HG02943 (cell line): ENCODE results near the gene RPL18A.
"Not testable (repeated sequence)": the region's sequence is repeated elsewhere in the genome, so short reads cannot be mapped to it uniquely, and the experiment has no call there.

ENCODE experiments used
- ATAC-seq: cut with Tn5 transposase; IDR thresholded peaks from one replicate; pipeline ENCODE4 v1.9.1; 2021; ENCODE audit warnings: mild to moderate bottlenecking, low read depth, moderate library complexity; ENCODE audit not compliant: unreplicated experiment

The RPL18A gene

DNA sequence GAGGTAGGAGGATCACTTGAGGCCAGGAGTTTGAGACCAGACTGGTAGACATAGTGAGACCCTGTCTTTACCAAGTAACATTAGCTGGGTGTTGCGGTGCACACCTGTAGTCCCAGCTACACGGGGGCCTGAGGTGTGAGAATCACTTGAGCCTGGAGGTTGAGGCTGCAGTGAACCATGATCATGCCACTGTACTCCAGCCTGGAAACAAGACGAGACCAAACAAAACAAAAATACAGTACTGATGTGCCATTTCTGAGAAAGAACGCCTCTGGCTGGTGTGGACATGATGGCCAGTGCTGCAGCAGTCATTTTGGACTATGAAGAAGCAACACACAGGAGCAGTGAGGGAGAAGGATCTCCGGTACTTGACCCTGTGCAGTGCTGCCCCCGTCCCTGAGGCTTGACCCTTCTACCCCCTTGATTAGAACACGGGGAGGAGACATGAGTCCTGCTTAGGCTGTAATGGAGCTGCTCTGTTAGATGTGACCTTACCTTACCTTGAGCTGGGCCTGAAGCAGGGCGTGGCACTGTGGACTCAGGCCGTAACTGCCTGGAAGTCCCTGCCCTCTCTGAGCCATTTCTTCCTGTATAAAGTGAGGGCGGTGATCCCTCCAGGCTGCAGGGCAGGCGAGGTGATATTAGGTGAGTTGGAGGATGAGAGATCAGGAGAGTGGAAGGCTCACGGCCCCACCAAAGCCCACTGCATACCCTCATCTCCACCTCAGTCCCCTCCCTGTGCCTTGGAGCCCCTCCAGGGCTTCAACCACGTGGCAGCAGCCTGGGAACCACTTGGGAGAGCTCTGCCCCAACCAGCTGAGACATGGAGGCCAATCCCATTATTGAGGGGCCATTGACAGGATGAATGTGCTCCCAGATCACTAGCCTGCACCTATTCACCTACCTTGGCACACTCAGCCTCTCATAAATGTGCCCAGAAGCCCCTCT lies 5.9 kb downstream of the RPL18A start:
- no peak for ATAC-seq

DNA sequence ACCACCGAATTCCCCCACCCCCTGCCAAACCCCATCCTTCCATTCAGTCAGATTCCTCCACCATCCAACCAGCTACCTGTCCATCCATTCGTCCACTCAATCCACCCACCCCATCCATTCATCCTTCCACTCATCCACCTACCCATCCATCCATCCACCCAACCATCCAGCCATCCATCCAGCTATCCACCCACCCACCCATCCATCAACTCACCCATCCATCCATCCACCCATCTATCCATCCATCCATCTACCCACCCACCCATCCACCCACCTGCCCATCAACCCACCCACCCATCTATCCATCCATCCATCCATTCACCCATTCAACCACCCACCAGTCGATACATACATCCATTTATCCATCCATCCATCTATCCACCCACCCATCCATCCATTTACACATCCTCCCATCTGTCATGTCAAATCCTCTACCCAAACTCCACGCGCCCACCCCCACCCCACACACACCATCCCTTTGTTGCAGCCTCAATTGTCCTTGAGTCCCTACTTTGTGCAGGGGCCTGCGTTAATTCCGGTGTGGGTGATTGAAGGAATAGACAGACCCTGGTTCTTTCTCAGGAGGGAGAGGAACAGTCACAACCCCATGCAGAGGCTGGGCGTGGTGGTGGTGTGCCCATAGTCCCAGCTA lies 6.7 kb downstream of the RPL18A start:
- ATAC-seq = no peak

DNA sequence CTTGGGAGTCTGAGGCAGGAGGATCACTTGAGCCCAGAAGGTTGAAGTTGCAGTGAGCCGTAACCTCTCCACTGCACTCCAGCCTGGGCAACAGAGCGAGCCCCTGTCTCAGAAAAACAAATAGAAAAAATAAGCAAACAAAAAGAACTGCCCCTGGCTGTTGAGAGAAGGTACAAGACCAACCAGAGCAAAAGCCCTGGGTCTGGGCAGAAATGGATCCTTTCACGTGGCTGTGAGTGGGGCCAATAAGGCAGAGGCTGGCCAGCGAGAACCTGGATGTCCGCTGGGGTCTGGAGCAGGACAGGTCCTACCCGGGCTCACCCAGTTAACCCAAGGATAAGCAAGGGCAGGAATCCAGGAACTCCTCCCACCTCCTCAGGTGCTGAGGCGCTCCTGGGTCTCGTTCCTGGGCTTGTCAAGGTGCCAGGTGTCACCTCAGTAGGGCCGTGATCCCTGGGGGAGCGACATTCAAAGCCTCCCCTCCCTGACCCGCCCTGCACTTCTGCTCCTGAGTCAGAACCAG lies 7.3 kb downstream of the RPL18A start:
- ATAC-seq = no peak

DNA sequence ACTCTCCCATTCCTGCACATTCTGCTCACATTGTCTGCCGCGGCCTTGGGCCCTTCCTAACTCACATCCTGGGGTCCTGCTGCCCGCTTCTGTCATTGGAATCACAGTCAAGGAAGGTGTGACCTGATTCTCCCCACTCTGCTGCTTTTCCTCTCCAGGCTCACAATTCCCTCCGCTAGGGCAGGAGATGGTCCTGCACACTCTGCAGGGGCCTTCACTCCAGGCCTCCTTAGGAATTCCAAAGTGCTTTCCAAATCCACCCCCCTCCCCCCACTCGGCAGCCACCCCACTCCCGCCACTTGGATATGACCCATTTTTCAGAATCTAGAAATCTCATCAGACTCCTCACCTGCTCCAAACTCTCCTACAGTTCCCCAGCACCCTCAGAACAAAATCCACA lies 9.0 kb downstream of the RPL18A start:
- ATAC-seq = no peak

DNA sequence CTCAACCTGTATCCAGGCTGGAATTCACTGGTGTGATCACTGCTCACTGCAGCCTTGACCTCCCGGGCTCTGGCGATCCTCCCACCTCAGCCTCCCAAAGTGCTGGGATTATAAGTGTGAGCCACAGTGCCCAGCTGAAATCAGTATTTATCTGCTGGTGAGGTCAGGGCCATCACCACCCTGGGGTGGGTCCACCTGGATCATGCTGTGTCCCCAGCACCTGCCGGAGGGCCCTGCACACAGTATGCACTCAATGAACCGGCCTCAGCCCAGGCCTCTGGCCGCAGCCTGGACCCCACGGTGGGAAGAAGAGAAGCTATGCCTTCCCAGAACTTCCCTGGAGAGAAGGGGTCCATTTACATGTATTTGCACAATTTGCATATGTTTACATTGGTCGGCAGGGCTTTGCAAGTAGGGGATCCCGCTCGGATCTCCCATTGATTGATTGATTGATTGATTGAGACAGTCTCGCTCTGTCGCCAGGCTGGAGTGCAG lies 9.5 kb downstream of the RPL18A start:
- ATAC-seq = no peak

DNA sequence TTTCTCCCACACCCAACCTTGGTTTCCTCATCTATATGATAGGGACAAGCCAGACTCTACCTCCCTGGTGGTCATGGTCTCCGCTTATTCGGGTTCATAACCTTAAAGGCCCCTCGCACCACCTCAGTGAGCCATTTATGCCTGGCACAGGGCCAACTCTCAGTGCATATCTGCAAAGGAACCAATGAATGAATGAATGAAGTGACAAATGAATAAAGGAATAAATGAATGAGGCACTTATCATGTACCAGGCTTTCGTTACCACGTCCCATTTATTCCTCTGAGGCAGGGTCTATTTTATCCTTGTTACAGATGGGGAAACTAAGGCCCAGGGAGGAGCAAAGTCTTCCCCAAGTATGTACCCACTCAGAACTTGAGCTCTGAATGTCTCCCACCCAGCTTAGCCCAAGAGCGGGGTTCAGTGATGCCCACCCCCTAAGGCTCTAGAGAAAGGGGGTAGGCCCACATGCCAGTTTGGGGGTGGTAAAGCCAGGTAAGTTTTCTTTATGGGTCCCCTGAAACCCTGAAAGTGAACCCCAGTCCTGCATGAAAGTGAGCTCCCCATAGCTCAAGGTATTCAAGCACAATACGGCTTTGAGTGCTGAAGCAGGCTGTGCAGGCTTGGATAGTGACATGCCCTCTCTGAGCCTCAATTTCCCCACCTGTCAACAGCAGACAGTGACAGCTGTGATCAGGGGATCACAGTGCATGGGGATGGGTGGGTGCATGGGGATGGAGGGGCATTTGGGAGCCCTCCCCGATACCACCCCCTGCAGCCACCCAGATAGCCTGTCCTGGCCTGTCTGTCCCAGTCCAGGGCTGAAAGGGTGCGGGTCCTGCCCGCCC lies 11.5 kb downstream of the RPL18A start:
- ATAC-seq = no peak

DNA sequence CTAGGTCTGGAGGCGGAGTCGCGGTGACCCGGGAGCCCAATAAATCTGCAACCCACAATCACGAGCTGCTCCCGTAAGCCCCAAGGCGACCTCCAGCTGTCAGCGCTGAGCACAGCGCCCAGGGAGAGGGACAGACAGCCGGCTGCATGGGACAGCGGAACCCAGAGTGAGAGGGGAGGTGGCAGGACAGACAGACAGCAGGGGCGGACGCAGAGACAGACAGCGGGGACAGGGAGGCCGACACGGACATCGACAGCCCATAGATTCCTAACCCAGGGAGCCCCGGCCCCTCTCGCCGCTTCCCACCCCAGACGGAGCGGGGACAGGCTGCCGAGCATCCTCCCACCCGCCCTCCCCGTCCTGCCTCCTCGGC lies 12.2 kb downstream of the RPL18A start, which contains the start of gene SLC5A5:
Gene SLC5A5, plus strand, starts transcription at position 68 of the 373 bp plus-strand sequence. CDS start 375 bp downstream, outside the sequence.
- ATAC-seq = no peak

DNA sequence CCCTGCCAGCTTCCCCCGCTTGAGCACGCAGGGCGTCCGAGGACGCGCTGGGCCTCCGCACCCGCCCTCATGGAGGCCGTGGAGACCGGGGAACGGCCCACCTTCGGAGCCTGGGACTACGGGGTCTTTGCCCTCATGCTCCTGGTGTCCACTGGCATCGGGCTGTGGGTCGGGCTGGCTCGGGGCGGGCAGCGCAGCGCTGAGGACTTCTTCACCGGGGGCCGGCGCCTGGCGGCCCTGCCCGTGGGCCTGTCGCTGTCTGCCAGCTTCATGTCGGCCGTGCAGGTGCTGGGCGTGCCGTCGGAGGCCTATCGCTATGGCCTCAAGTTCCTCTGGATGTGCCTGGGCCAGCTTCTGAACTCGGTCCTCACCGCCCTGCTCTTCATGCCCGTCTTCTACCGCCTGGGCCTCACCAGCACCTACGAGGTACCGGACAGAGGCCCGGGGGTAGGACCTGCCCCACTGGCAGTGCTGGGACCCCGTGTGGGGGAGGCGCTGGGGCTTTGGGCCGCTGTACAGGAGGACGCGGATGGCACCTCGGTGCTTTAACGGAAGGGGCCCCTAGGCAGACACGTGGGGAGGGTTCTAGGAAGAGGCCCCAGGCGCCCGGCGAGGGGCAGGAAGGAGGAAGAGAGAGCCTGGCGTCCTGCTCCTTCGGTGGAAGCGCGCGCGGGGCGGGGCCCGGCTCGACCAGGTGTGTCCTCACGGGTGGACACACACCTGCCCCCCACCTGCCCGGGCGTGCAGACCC lies 12.7 kb downstream of the RPL18A start:
- ATAC-seq = no peak

DNA sequence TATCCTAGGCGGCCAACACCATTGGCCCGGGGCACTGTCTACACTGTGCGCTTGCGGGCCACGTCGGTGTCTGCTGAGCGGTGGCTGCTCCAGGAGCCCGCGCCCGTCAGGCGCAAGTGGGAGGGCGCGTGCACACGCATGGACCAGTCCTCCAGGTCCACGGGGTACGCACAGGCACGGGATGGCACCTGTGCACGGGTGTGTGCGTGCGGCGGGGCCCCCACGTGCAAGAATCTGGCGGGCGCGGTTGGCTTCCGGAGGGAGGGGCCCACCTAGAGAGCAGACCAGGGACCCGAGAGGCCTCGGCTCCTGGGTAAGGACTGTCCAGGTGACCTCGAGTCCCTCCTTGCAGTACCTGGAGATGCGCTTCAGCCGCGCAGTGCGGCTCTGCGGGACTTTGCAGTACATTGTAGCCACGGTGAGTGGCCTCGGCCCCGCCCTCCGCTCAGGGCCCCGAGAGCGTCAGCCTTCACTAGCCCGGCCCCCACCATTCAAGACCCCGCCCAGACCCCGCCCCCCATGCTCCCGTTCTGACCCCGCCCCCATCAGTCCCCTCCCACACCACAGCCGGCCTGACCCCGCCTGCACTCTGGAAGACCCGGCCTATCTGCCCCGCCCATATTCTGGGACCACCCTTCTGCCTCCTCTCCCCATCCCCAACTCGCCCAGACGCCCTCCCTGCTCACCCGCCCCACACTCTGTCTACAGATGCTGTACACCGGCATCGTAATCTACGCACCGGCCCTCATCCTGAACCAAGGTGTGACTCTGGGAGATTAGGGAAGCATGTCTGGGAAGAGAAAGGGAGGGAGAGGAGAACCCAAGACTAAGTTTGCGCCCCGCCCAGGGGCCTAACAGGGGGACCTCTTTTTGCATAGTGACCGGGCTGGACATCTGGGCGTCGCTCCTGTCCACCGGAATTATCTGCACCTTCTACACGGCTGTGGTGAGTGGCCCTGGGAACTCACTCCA lies 14.4 kb downstream of the RPL18A start:
- ATAC-seq = no peak

DNA sequence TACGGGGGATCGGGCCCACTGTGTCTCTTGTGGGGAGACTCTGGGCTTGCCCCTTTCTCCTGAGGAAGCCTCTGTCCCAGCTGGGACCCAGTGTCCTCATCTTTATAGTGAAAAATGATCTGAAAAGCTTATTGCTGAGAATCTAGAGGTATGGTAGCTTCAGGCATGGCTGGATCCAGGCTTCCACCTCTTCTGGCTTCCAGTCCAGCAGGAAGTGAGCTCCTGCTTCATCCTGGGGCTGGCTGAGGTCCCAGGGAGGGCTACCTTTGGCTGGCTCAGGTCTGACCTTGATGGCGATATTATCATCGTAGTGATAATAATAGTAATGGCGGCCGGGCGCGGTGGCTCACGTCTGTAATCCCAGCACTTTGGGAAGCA lies 15.0 kb downstream of the RPL18A start:
- no peak for ATAC-seq

DNA sequence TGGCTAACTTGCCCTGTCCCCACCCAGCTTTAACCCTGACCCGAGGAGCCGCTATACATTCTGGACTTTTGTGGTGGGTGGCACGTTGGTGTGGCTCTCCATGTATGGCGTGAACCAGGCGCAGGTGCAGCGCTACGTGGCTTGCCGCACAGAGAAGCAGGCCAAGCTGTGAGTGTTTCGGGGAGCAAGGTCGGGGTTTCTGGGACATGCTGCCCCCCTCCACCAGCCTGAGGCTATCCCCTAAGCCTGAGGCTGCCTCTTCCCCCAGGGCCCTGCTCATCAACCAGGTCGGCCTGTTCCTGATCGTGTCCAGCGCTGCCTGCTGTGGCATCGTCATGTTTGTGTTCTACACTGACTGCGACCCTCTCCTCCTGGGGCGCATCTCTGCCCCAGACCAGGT lies 18.0 kb downstream of the RPL18A start:
- ATAC-seq = no peak

DNA sequence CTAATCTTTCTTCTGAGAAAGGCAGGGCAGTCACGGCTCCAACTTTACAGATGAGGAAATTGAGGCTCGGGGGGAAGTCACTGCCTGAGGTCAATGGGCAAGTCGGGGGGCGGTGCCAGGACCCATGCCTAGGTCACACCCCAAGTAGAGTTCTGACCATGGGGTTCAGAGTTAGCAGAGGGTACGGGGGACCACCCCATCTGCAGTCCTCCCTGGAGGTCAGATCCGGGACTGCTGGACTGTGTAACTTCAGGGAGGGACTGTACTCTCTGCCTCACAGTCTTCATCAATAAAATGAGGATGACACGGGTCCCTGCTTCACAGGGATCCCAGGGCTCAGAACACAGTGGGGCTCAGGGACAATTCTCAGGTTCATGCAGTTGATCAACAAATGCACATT lies 19.8 kb downstream of the RPL18A start:
- no peak for ATAC-seq

DNA sequence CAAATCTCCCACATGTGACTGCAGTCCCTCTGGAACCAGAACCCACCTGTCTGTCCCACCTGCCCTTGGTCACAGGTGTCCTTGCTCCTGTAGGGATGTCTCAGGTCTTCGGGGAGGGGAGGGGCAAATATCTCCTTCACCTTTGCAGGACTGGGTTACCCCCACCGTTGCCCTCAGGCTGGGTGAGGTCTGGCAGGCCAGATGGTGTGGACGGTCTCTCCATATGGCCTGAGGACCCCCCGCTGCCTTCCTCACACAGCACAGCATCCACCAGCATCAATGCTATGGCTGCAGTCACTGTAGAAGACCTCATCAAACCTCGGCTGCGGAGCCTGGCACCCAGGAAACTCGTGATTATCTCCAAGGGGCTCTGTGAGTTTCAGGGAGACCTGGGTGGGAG lies 22.0 kb downstream of the RPL18A start:
- ATAC-seq = no peak

DNA sequence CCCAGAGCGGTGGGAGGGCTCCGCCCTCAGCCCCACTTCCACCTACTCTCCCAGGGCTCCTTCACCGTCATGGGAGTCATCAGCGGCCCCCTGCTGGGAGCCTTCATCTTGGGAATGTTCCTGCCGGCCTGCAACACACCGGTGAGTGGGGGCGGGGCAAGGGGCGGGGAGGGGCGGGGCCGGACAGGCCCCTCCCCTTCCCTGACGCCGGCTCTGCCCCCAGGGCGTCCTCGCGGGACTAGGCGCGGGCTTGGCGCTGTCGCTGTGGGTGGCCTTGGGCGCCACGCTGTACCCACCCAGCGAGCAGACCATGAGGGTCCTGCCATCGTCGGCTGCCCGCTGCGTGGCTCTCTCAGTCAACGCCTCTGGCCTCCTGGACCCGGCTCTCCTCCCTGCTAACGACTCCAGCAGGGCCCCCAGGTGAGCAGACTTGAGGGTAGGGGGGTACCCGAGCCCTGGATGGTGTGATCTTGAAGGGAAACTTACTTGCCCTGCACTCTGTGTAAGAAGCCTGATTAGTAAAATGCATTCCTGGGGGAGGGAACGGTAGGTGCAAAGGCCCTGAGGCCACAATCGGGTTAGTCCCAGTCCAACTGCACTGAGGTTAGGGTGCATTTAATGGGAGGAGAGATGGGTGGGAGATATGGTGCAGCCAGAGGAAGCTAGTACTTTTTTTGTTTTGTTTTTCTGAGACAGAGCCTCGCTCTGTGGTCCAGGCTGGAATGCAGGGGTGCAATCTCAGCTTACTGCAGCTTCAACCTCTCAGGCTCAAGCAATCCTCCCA lies 24.1 kb downstream of the RPL18A start:
- no peak for ATAC-seq

DNA sequence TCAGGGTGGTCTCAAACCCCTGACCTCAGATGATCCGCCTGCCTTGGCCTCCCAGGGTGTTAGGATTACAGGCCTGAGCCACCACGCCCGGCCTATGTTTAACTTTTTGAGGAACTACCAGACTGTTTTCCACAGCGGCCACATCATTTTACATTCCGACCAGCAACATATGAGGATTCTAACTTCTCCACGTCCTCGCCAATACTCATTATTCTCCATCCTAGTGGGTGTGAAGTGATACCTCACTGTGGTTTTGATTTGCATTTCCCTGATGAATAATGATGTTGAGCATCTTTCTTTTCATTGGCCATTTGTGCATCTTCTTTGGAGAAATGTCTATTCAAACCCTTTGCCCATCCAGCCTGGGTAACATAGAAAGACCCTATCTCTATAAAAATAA lies 26.8 kb downstream of the RPL18A start:
- ATAC-seq = no peak

DNA sequence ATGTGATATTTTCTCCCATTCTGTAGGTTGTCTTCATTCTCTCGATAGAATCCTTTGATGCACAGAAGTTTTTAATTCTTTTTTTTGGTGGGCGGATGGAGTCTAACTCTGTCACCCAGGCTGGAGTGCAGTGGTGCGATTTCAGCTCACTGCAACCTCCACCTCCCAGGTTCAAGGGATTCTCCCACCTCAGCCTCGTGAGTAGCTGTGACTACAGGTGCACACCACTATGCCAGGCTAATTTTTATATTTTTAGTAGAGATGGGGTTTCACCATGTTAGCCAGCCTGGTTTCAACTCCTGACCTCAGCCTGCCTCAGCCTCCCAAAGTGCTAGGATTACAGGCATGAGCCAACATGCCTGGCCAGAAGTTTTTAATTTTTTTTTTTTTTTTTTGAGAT lies 27.5 kb downstream of the RPL18A start:
- ATAC-seq = not testable (repeated sequence)

DNA sequence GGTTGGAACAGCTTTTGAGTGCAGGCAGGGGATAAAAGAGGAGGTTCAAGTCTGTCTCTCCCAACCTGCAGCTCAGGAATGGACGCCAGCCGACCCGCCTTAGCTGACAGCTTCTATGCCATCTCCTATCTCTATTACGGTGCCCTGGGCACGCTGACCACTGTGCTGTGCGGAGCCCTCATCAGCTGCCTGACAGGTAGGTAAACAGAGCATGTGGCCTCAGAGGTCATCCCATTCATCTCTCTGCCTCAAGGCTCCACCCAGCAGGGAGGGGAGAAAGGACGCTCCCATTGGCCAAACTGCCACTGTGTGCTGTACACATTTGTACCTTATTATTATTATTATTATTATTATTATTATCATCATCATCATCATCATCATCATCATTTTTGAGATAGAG lies 28.6 kb downstream of the RPL18A start:
- no peak for ATAC-seq

DNA sequence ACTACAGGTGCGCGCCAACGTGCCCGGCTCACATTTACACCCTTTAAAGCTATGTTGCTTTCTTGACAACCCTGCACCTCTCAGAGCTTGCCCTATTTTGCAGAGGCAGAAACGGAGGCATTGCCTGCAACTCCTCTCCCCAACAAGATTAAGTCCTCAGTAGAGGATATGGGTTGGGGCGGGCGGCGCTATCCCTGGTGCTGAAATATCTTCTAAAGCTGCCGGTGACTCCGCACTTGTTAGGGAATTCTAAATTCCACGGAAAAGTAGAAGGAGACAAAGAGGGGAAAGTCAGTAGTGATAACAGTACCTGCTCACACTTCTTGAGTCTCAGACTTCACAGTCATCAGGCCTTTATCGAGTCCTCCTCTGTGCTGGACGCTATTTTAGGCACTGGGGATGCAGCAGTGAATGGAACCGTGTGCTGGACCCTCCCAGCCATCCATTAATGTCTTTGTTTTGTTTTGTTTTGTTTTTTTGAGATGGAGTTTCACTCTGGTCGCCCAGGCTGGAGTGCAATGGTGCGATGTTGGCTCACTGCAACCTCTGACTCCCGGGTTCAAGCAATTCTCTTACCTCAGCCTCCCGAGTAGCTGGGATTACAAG lies 30.0 kb downstream of the RPL18A start:
- ATAC-seq = no peak
